K562 (cell line): Measurements from ENCODE around the gene CTSW. TPM values are rescaled to one million over a fixed set of nuclear protein-coding genes. Genes with fewer than 3 reads are reported as not detected.

Experiments used
- ADNP ChIP-seq: fragments of 200-800 bp; sonication (Bioruptor generic); IDR thresholded peaks from 2 replicates; pipeline ENCODE4 v1.6.1; 2016; ENCODE audit warnings: missing genetic modification characterization, missing compliant biosample characterization
- CHD2 ChIP-seq: IDR thresholded peaks from 2 replicates; pipeline ENCODE4 v1.6.1; 2011; ENCODE audit warnings: low read depth, low read length
- CTBP1 ChIP-seq: fragments of 450-650 bp; IDR thresholded peaks from 2 replicates; pipeline ENCODE4 v1.6.1; 2016; ENCODE audit warnings: borderline replicate concordance
- GATAD2A ChIP-seq: fragments of 450-650 bp; IDR thresholded peaks from 2 replicates; pipeline ENCODE4 v1.6.1; 2017
- HNRNPH1 ChIP-seq: fragments of 200-400 bp; formaldehyde crosslinking; optimal IDR thresholded peaks from 2 replicates; pipeline ENCODE3; 2017; ENCODE audit warnings: low read depth, mild to moderate bottlenecking, low read length, moderate library complexity
- MAFG ChIP-seq: fragments of 450-650 bp; conservative IDR thresholded peaks from 2 replicates; pipeline ENCODE4 v1.6.1; 2016; ENCODE audit warnings: missing genetic modification characterization, missing compliant biosample characterization
- MTA1 ChIP-seq: fragments of 450-650 bp; IDR thresholded peaks from 2 replicates; pipeline ENCODE4 v1.6.1; 2017; ENCODE audit warnings: borderline replicate concordance
- MXI1 ChIP-seq: IDR thresholded peaks from 2 replicates; pipeline ENCODE4 v1.6.1; 2011; ENCODE audit warnings: low read depth, mild to moderate bottlenecking, improper control_type of control experiment, low read length
- MYNN ChIP-seq, 2 experiments: sonication (generic); formaldehyde crosslinking in 1 of 2; IDR thresholded peaks; 2 replicates each; pipeline versions ENCODE4 v1.5.0 to v1.6.1; 2016 to 2020; ENCODE audit warnings: antibody characterized with exemption in 1 of 2, missing genetic modification reagents in 1 of 2
- RBM22 ChIP-seq: fragments of 200-400 bp; formaldehyde crosslinking; IDR thresholded peaks from 2 replicates; pipeline ENCODE4 v1.6.1; 2018; ENCODE audit warnings: low read length, low read depth; ENCODE audit not compliant: poor library complexity, severe bottlenecking
- SMAD1 ChIP-seq: fragments of 150-350 bp; IDR thresholded peaks from 2 replicates; pipeline ENCODE4 v1.6.1; 2014; ENCODE audit warnings: low read length, low read depth; ENCODE audit not compliant: partially characterized antibody
- SPI1 ChIP-seq: IDR thresholded peaks from 2 replicates; pipeline ENCODE4 v1.6.1; 2011; ENCODE audit warnings: low read depth, low read length, control low read depth, borderline replicate concordance
- ZBTB17 ChIP-seq: fragments of 450-650 bp; formaldehyde crosslinking; IDR thresholded peaks from 2 replicates; pipeline ENCODE4 v1.4.0; 2020; ENCODE audit warnings: mild to moderate bottlenecking
- ZNF589 ChIP-seq: fragments of 200-800 bp; sonication (Bioruptor generic); IDR thresholded peaks from 2 replicates; pipeline ENCODE4 v1.6.1; 2016; ENCODE audit warnings: low read depth, missing genetic modification characterization, missing compliant biosample characterization
- polyA plus RNA-seq, 8 experiments: library from polyadenylated mRNA; depleted of rRNA in 4 of 8; stranded (reverse) in 5 of 8; unstranded in 3 of 8; fragments of >200 nt; fragmentation: Nextera tagmentation in 2 of 8; fragmentation: Illumina TruSeq in 1 of 8; extraction: Ambion mirVana in 2 of 8; extraction: Trizol in 1 of 8; gene quantifications; 2 replicates each; pipeline versions ENCODE4 v1.2.1 to v1.2.3, GENCODE V29; 2011 to 2014; ENCODE audit warnings: inconsistent platforms in 1 of 8, missing spikeins in 1 of 8
- total RNA-seq, 7 experiments: library from RNA; depleted of rRNA in 6 of 7; stranded (reverse); fragments of >200 nt in 6 of 7; fragmentation: Illumina TruSeq in 2 of 7; extraction: Trizol in 2 of 7; gene quantifications; 2 replicates each; pipeline versions ENCODE4 v1.2.1 to v1.2.3, GENCODE V29; 2011 to 2021; ENCODE audit warnings: low replicate concordance in 1 of 7
- TF ChIP-seq, protein P1 (sequence below): fragments of 250-450 bp; sonication (Bioruptor Pico); IDR thresholded peaks from 2 replicates; pipeline ENCODE4 v1.4.0; 2020
- TF ChIP-seq, protein P2 (sequence below): fragments of 450-650 bp; formaldehyde crosslinking; IDR thresholded peaks from 2 replicates; pipeline ENCODE4 v1.4.0; 2022; ENCODE audit warnings: mild to moderate bottlenecking, moderate library complexity
- TF ChIP-seq, protein P3 (sequence below): fragments of 250-450 bp; sonication (Bioruptor Pico); IDR thresholded peaks from 2 replicates; pipeline ENCODE4 v1.8.0; 2021; ENCODE audit warnings: moderate library complexity, mild to moderate bottlenecking, inconsistent platforms
- TF ChIP-seq, protein P4 (sequence below): sonication (generic); formaldehyde crosslinking; IDR thresholded peaks from 2 replicates; pipeline ENCODE4 v1.5.0; 2020; ENCODE audit warnings: missing genetic modification reagents
- TF ChIP-seq, protein P5 (sequence below): sonication (generic); formaldehyde crosslinking; IDR thresholded peaks from 2 replicates; pipeline ENCODE4 v1.8.0; 2022; ENCODE audit warnings: missing genetic modification reagents, mild to moderate bottlenecking, borderline replicate concordance
- TF ChIP-seq, protein P6 (sequence below): fragments of 250-450 bp; sonication (Bioruptor Pico); IDR thresholded peaks from 2 replicates; pipeline ENCODE4 v1.8.0; 2021; ENCODE audit warnings: moderate library complexity, mild to moderate bottlenecking, inconsistent platforms

Gene CTSW
- total and polyA plus RNA-seq, 9 of the 15 experiments (the other 6 are each of a cell fraction or from before 2014, with no cell fraction given) = 0.04 TPM; not detected in 8

DNA sequence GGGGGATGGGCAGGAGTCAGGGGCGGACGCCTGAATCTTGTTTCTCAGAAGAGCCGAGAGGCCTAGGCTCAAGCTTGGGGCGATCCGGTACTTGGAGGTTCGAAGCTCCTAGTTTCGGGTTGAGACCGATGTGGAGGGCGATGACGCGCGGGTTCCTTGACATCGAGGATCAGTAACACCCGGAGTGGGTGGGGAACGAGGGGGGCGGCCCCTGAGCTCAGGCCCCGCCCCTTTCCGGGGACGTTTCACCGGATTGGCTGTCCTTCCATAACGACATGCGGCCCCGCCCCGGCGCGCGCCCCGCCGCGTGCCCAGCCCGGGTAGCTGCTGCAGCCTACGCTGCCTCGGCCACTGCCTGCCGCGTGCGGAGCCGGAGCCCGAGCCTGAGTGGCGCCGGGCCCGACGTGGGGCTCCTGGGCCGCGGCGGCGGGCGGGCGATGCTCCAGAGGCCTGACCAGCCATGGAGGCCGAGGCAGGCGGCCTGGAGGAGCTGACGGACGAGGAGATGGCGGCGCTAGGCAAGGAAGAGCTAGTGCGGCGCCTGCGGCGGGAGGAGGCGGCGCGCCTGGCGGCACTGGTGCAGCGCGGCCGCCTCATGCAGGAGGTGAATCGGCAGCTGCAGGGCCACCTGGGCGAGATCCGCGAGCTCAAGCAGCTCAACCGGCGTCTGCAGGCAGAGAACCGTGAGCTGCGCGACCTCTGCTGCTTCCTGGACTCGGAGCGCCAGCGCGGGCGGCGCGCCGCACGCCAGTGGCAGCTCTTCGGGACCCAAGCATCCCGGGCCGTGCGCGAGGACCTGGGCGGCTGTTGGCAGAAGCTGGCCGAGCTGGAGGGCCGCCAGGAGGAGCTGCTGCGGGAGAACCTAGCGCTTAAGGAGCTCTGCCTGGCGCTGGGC, 10.9 kb downstream of the CTSW start, which contains the start of gene CCDC85B (continued):
- no peak for TF ChIP-seq ZNF589
- TF ChIP-seq, protein P1, sequence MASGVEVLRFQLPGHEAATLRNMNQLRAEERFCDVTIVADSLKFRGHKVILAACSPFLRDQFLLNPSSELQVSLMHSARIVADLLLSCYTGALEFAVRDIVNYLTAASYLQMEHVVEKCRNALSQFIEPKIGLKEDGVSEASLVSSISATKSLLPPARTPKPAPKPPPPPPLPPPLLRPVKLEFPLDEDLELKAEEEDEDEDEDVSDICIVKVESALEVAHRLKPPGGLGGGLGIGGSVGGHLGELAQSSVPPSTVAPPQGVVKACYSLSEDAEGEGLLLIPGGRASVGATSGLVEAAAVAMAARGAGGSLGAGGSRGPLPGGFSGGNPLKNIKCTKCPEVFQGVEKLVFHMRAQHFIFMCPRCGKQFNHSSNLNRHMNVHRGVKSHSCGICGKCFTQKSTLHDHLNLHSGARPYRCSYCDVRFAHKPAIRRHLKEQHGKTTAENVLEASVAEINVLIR (CRISPR knock-in tag) = no peak; the same call in 1 of the 2 replicates
- TF ChIP-seq SPI1 = no peak
- TF ChIP-seq, protein P2, sequence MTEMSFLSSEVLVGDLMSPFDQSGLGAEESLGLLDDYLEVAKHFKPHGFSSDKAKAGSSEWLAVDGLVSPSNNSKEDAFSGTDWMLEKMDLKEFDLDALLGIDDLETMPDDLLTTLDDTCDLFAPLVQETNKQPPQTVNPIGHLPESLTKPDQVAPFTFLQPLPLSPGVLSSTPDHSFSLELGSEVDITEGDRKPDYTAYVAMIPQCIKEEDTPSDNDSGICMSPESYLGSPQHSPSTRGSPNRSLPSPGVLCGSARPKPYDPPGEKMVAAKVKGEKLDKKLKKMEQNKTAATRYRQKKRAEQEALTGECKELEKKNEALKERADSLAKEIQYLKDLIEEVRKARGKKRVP = peak; percentile 15; the same call in 1 of the 2 replicates
- peak; percentile 21; the same call in 1 of the 2 replicates for TF ChIP-seq CHD2
- TF ChIP-seq, protein P3, sequence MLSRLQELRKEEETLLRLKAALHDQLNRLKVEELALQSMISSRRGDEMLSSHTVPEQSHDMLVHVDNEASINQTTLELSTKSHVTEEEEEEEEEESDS = no peak
- TF ChIP-seq HNRNPH1 = no peak
- no peak for TF ChIP-seq MTA1
- TF ChIP-seq, protein P4, sequence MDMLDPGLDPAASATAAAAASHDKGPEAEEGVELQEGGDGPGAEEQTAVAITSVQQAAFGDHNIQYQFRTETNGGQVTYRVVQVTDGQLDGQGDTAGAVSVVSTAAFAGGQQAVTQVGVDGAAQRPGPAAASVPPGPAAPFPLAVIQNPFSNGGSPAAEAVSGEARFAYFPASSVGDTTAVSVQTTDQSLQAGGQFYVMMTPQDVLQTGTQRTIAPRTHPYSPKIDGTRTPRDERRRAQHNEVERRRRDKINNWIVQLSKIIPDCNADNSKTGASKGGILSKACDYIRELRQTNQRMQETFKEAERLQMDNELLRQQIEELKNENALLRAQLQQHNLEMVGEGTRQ (CRISPR knock-in tag) = no peak
- no peak for TF ChIP-seq ADNP
- TF ChIP-seq MXI1 = peak; percentile 60; the same call in 1 of the 2 replicates
- peak; percentile 86 for TF ChIP-seq ZBTB17 (CRISPR knock-in tag)
- no peak for TF ChIP-seq GATAD2A
- peak; percentile 92 for TF ChIP-seq CTBP1
- no peak for TF ChIP-seq MYNN (IDR thresholded peaks at IDR 0.05)
- no peak for TF ChIP-seq MYNN (CRISPR knock-in tag; IDR thresholded peaks at IDR 0.05)
- TF ChIP-seq MAFG = no peak
- TF ChIP-seq, protein P5, sequence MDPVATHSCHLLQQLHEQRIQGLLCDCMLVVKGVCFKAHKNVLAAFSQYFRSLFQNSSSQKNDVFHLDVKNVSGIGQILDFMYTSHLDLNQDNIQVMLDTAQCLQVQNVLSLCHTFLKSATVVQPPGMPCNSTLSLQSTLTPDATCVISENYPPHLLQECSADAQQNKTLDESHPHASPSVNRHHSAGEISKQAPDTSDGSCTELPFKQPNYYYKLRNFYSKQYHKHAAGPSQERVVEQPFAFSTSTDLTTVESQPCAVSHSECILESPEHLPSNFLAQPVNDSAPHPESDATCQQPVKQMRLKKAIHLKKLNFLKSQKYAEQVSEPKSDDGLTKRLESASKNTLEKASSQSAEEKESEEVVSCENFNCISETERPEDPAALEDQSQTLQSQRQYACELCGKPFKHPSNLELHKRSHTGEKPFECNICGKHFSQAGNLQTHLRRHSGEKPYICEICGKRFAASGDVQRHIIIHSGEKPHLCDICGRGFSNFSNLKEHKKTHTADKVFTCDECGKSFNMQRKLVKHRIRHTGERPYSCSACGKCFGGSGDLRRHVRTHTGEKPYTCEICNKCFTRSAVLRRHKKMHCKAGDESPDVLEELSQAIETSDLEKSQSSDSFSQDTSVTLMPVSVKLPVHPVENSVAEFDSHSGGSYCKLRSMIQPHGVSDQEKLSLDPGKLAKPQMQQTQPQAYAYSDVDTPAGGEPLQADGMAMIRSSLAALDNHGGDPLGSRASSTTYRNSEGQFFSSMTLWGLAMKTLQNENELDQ = no peak
- TF ChIP-seq RBM22 = peak; percentile 86
- TF ChIP-seq, protein P6, sequence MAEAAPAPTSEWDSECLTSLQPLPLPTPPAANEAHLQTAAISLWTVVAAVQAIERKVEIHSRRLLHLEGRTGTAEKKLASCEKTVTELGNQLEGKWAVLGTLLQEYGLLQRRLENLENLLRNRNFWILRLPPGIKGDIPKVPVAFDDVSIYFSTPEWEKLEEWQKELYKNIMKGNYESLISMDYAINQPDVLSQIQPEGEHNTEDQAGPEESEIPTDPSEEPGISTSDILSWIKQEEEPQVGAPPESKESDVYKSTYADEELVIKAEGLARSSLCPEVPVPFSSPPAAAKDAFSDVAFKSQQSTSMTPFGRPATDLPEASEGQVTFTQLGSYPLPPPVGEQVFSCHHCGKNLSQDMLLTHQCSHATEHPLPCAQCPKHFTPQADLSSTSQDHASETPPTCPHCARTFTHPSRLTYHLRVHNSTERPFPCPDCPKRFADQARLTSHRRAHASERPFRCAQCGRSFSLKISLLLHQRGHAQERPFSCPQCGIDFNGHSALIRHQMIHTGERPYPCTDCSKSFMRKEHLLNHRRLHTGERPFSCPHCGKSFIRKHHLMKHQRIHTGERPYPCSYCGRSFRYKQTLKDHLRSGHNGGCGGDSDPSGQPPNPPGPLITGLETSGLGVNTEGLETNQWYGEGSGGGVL (CRISPR knock-in tag) = no peak
- TF ChIP-seq SMAD1 = no peak
